ENCODE measurements around the gene SCFD2. TPM values are rescaled to one million over a fixed set of nuclear protein-coding genes. Genes with fewer than 3 reads are reported as not detected.
A peak's percentile ranks its signal among the peaks of the same experiment; 100 is the strongest.

Gene SCFD2
- total RNA-seq, 1 donor from 2014 or later, result 22.8 TPM

DNA sequence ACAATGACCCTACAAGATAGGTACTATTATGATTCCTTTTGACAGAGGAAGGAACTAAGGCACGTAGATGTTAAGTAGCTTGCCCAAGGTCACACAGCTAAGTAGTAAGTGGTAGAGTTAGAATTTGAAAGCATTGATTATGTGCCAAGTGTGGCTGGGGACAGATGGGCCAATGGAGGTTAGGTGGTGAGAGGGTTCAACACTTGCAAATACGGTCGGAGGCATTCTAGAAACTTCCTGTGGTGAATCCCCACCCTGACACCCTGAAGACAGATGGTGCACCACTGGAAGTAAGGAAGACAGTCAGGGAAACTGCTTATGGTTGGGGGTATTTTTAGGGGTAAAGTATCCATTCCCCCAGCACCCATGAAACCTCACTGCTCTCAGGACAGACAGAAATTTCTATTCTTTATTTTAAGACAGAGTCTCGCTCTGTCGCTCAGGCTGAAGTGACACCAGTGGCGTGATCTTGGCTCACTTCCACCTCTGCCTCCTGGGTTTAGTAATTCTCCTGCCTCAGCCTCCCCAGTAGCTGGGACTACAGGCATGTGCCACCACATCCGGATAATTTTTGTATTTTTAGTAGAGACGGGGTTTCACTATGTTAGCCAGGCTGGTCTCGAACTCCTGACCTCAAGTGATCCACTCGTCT, 361.2 kb downstream of the SCFD2 start:
- intact Hi-C loops (cut with DNase I), result no loop called here
- TF ChIP-seq CTCF (IDR thresholded peaks at IDR 0.05), result no peak
- no peaks in the 10 kb centered on the region for H3K27me3 ChIP-seq

GRCh38 chr4:53003959-53004358, 361.9 kb downstream of the SCFD2 start:
- Histone ChIP-seq H3K27me3 (no peaks in the 10 kb centered on the region), H3K4me3 (no peak overlapping the region), H3K27ac (no peak overlapping the region), H3K4me1 (no peaks in the 10 kb centered on the region), H3K36me3 (no peaks in the 10 kb centered on the region), H3K9me3 (no peaks in the 10 kb centered on the region)
- intact Hi-C loops (cut with DNase I), result no loop called here
- TF ChIP-seq CTCF (IDR thresholded peaks at IDR 0.05), result no peak
- no peak for DNase-seq (ENCODE audit: low spot score in 2 of 2)

More for the DNA sequence above, 361.2 kb downstream of the SCFD2 start:
- DNase-seq (ENCODE audit: low spot score in 2 of 2), result no peak
- no peak overlapping the region for H3K27ac ChIP-seq
- H3K4me3 ChIP-seq, result no peak overlapping the region
- H3K9me3 ChIP-seq, result no peaks in the 10 kb centered on the region
- no peaks in the 10 kb centered on the region for H3K4me1 ChIP-seq
- H3K36me3 ChIP-seq, result no peaks in the 10 kb centered on the region

- no peak for DNase-seq (ENCODE audit: low spot score in 2 of 2)
- Histone ChIP-seq H3K9me3 (no peaks in the 10 kb centered on the region), H3K27me3 (no peaks in the 10 kb centered on the region), H3K36me3 (no peaks in the 10 kb centered on the region), H3K27ac (no peak overlapping the region), H3K4me1 (peaks cover 15 to 18% of the 10 kb centered on the region in 2 donors), H3K4me3 (no peak overlapping the region)
- TF ChIP-seq CTCF (IDR thresholded peaks at IDR 0.05), result no peak
- intact Hi-C loops (cut with DNase I), result no loop called here
Measured at GRCh38 chr4:53000560-53000959, 365.3 kb downstream of the SCFD2 start.

- Histone ChIP-seq H3K9me3 (no peaks in the 10 kb centered on the region), H3K4me3 (no peak overlapping the region), H3K27ac (no peak overlapping the region), H3K4me1 (peaks cover 17 to 18% of the 10 kb centered on the region in 2 donors), H3K27me3 (no peaks in the 10 kb centered on the region), H3K36me3 (no peaks in the 10 kb centered on the region)
- DNase-seq (ENCODE audit: low spot score in 2 of 2), result no peak
- TF ChIP-seq CTCF (IDR thresholded peaks at IDR 0.05), result no peak
- intact Hi-C loops (cut with DNase I), result loop anchor here (5.0 kb wide), 1 partner anchor 1233 kb away; no protein-coding TSS in a partner anchor
Measured at GRCh38 chr4:52999626-53000025, 366.2 kb downstream of the SCFD2 start.

DNA sequence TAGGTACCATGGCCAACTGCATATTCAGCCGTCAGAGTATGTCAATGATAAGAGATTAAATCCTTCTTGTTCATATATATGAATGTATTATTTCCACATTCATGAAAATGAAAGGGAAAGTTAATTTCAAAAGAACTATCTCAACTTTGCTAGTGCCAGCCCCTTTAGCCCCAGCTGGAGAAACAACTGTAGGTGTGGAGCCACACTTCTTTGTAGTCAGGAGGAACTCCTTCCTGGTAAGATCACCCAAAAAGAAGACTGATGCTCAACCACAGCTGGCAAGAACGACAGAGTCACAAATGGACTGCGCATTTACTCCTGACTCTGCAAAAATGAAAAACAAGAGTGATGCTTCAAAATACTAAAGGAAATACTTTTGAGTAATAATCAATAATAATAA, 367.4 kb downstream of the SCFD2 start:
- H3K27me3 ChIP-seq, result no peaks in the 10 kb centered on the region
- H3K4me1 ChIP-seq, result peaks cover 18 to 26% of the 10 kb centered on the region in 2 donors
- DNase-seq (ENCODE audit: low spot score in 2 of 2), result no peak
- no peak overlapping the region for H3K4me3 ChIP-seq
- no peak for TF ChIP-seq CTCF (IDR thresholded peaks at IDR 0.05)
- intact Hi-C loops (cut with DNase I), result loop anchor here (5.0 kb wide), 1 partner anchor 1234 kb away; no protein-coding TSS in a partner anchor
- peak overlapping the region in 1 of 2 donors; percentile 79 for H3K27ac ChIP-seq
- no peaks in the 10 kb centered on the region for H3K36me3 ChIP-seq
- no peaks in the 10 kb centered on the region for H3K9me3 ChIP-seq
